SK-N-SH (cell line): ENCODE results near the gene NSMCE3. TPM values are rescaled to one million over a fixed set of nuclear protein-coding genes. Genes with fewer than 3 reads are reported as not detected.
A peak's percentile ranks its signal among the peaks of the same experiment; 100 is the strongest.

Experiments used
- CTCF ChIA-PET: fragments of 300-600, 350-600 bp; formaldehyde crosslinking; extraction: SDS; loops from one replicate; lab custom pipeline; 2021; lab: Yijun Ruan, JAX
- POLR2A ChIA-PET: fragments of 350-600 bp; sonication (Branson Sonifier 250); formaldehyde crosslinking; extraction: SDS; loops from one replicate; lab custom pipeline; 2020; ENCODE audit warnings: antibody characterized with exemption, inconsistent platforms; lab: Yijun Ruan, JAX
- DNase-seq: peaks from one replicate; pipeline ENCODE4 v3.0.0; 2012
- H2AFZ ChIP-seq: fragments of 200-600 bp; sonication (generic); 2 replicates; pipeline ENCODE4 v1.8.1; 2016; ENCODE audit warnings: antibody characterized with exemption, mild to moderate bottlenecking, low read depth
- H3F3A ChIP-seq: fragments of 200-600 bp; sonication (generic); replicated peaks from 2 replicates; pipeline ENCODE3; 2016; ENCODE audit warnings: antibody characterized with exemption, mild to moderate bottlenecking; ENCODE audit not compliant: insufficient read depth
- H3K27ac ChIP-seq, 2 experiments: fragments of 200-500 bp in 1 of 2; fragments of 200-600 bp in 1 of 2; sonication (Bioruptor generic) in 1 of 2; sonication (generic), shearing (Covaris generic) in 1 of 2; 2 replicates each; pipeline versions ENCODE4 v1.5.1 to v1.6.1; 2014 to 2016; ENCODE audit warnings: low read depth in 2 of 2, inconsistent platforms in 1 of 2, low read length in 1 of 2, mild to moderate bottlenecking in 1 of 2, mixed read lengths in 1 of 2
- H3K27me3 ChIP-seq: fragments of 200-600 bp; sonication (generic), shearing (Covaris generic); 2 replicates; pipeline ENCODE4 v1.6.1; 2016; ENCODE audit warnings: mixed run types; ENCODE audit not compliant: insufficient read depth
- H3K36me3 ChIP-seq, 2 experiments: fragments of 200-500 bp in 1 of 2; fragments of 200-600 bp in 1 of 2; sonication (Bioruptor generic) in 1 of 2; sonication (generic) in 1 of 2; replicated peaks in 1 of 2; 2 replicates each; pipeline versions ENCODE3 to v1.5.1; 2014 to 2016; ENCODE audit warnings: low read length in 1 of 2, mild to moderate bottlenecking in 1 of 2; ENCODE audit not compliant: insufficient read depth in 2 of 2, control insufficient read depth in 1 of 2
- H3K4me1 ChIP-seq, 2 experiments: fragments of 200-500 bp in 1 of 2; fragments of 200-600 bp in 1 of 2; sonication (Bioruptor generic) in 1 of 2; sonication (generic), shearing (Covaris generic) in 1 of 2; 2 replicates each; pipeline versions ENCODE4 v1.5.1 to v1.6.1; 2014 to 2016; ENCODE audit warnings: low read depth in 1 of 2, low read length in 1 of 2, mixed run types in 1 of 2; ENCODE audit not compliant: insufficient read depth in 2 of 2, control insufficient read depth in 1 of 2
- H3K4me2 ChIP-seq: fragments of 200-600 bp; sonication (generic), shearing (Covaris generic); 2 replicates; pipeline ENCODE4 v1.6.1; 2017; ENCODE audit warnings: mixed run types
- H3K4me3 ChIP-seq, 2 experiments: fragments of 200-500 bp in 1 of 2; fragments of 200-600 bp in 1 of 2; sonication (Bioruptor generic) in 1 of 2; sonication (generic), shearing (Covaris generic) in 1 of 2; 2 replicates each; pipeline versions ENCODE4 v1.5.1 to v1.8.1; 2014 to 2016; ENCODE audit warnings: low read depth in 2 of 2, inconsistent platforms in 1 of 2, low read length in 1 of 2, mild to moderate bottlenecking in 1 of 2, mixed read lengths in 1 of 2, moderate library complexity in 1 of 2
- H3K79me2 ChIP-seq: fragments of 200-600 bp; sonication (generic); 2 replicates; pipeline ENCODE4 v1.8.1; 2017; ENCODE audit warnings: mild to moderate bottlenecking; ENCODE audit not compliant: insufficient read depth
- H3K9ac ChIP-seq: fragments of 200-600 bp; sonication (generic); 2 replicates; pipeline ENCODE4 v1.6.1; 2017; ENCODE audit warnings: mixed run types
- H3K9me2 ChIP-seq: fragments of 200-600 bp; sonication (generic); 2 replicates; pipeline ENCODE4 v1.6.1; 2017; ENCODE audit warnings: mixed run types
- H3K9me3 ChIP-seq: fragments of 200-600 bp; sonication (generic); 2 replicates; pipeline ENCODE4 v1.6.1; 2017; ENCODE audit warnings: mixed run types, mild to moderate bottlenecking, moderate library complexity
- H4K20me1 ChIP-seq: fragments of 200-600 bp; sonication (generic); 2 replicates; pipeline ENCODE4 v1.6.1; 2017; ENCODE audit warnings: mild to moderate bottlenecking, mixed run types; ENCODE audit not compliant: insufficient read depth
- WGBS: methylation state at CpG from one replicate; pipeline ENCODE4 v1.1.6; 2017; ENCODE audit warnings: low lambda C conversion rate; 5-methylcytosine and 5-hydroxymethylcytosine counted together
- polyA plus RNA-seq, 3 experiments: library from polyadenylated mRNA; depleted of rRNA; stranded (reverse); fragments of >200 nt; gene quantifications; 2 replicates each; pipeline ENCODE4 v1.2.3, GENCODE V29; 2012
- TF ChIP-seq, protein P1 (sequence below): fragments of 200-600 bp; sonication (generic); IDR thresholded peaks from 2 replicates; pipeline ENCODE4 v1.6.1; 2017; ENCODE audit warnings: antibody characterized with exemption, mild to moderate bottlenecking, moderate library complexity
- TF ChIP-seq, protein P2 (sequence below): IDR thresholded peaks from 2 replicates; pipeline ENCODE4 v1.4.0; 2012; ENCODE audit warnings: low read depth

NSMCE3 gene
- polyA plus RNA-seq, 1 of the 3 experiments (the other 2 are of a cell fraction) = 5.5 TPM

DNA sequence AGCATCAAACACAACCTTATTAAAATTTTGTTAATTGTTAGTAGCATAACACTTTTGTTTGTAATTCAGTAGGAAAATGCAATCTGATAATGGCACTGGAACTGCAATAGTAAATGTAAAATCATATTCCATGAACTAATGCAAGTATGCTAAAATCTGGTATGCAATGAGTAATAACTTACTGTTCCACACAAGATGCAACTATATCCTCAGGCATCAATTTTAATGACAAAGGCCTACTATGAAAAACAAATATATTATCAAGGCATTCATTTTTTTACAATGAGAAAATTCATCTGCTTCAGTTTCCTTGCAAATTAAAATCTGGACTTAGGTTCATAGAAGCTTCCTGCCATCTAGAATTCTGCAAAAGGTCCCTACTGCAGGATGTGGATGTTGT, 1.4 kb upstream of the NSMCE3 start:
- Histone ChIP-seq H3K79me2 (peaks cover 22% of the 10 kb centered on the region), H3K4me3 (no peak overlapping the region; a peak in 1 of 4 replicates), H3K27ac (no peak overlapping the region), H3K36me3 (no peaks in the 10 kb centered on the region), H4K20me1 (no peaks in the 10 kb centered on the region), H2AFZ (peak overlapping the region; percentile 99), H3K27me3 (no peaks in the 10 kb centered on the region), H3F3A (peaks cover 7% of the 10 kb centered on the region), H3K4me2 (peak overlapping the region; percentile 95; the same call in 1 of the 2 replicates), H3K9ac (no peak overlapping the region), H3K9me3 (no peaks in the 10 kb centered on the region), H3K4me1 (peaks cover 15 to 16% of the 10 kb centered on the region in 2 experiments; a peak in 3 of 4 replicates), H3K9me2 (no peaks in the 10 kb centered on the region)
- CTCF ChIA-PET = interaction anchor here (0.6 kb wide), 1 partner anchor 134 kb away, joined by 3 read pairs; no protein-coding TSS in a partner anchor
- POLR2A ChIA-PET = interaction anchor here (0.6 kb wide), 1 partner anchor 726 kb away, joined by 3 read pairs; no protein-coding TSS in a partner anchor
- TF ChIP-seq, protein P1, sequence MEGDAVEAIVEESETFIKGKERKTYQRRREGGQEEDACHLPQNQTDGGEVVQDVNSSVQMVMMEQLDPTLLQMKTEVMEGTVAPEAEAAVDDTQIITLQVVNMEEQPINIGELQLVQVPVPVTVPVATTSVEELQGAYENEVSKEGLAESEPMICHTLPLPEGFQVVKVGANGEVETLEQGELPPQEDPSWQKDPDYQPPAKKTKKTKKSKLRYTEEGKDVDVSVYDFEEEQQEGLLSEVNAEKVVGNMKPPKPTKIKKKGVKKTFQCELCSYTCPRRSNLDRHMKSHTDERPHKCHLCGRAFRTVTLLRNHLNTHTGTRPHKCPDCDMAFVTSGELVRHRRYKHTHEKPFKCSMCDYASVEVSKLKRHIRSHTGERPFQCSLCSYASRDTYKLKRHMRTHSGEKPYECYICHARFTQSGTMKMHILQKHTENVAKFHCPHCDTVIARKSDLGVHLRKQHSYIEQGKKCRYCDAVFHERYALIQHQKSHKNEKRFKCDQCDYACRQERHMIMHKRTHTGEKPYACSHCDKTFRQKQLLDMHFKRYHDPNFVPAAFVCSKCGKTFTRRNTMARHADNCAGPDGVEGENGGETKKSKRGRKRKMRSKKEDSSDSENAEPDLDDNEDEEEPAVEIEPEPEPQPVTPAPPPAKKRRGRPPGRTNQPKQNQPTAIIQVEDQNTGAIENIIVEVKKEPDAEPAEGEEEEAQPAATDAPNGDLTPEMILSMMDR = no peak
- DNase-seq = no peak

DNA sequence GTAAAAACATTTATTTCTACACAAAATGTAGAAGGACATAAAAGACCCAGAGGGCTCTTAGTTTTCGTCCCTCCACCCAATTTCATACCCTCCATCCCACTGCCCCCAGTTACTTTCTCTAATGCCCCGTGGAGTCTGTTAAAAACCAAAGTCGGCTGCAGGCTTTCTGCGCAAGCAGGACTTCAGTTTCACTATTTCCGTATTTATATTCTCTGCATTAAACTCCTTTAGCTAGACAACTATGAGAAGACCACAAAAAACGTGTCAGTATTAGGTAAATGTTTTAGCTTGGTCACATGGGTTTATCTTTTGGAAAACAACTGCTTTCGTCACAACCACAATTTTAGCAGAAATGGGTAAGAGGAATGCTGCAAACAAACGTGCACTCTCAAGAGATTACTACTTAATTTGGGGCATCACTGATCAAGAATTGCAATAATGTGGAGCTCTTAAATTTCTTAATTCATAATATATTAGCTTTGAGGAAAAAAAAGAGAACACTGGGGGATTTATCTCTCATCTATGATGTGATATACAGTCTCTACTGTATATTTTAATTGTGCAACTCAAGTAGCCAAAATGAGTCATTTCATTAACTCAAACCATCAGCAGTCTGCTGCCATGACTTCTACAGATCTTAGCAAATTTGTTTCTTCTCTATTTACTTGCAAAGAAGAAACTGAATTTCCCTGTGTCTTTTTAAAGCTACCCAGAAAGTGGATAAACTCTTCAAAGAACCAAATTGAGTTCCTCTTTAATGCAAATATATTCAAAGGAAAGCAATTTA, 740 bp upstream of the NSMCE3 start:
- TF ChIP-seq, protein P1 = no peak
- TF ChIP-seq, protein P2, sequence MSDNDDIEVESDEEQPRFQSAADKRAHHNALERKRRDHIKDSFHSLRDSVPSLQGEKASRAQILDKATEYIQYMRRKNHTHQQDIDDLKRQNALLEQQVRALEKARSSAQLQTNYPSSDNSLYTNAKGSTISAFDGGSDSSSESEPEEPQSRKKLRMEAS = no peak
- H2AFZ ChIP-seq = peak overlapping the region; percentile 99
- H3K79me2 ChIP-seq = peaks cover 22% of the 10 kb centered on the region
- peak overlapping the region; percentile 82 to 97 for H3K4me3 ChIP-seq
- H4K20me1 ChIP-seq = no peaks in the 10 kb centered on the region
- H3K9me3 ChIP-seq = no peaks in the 10 kb centered on the region
- H3K27me3 ChIP-seq = no peaks in the 10 kb centered on the region
- peaks cover 15 to 16% of the 10 kb centered on the region in 2 experiments; a peak in 3 of 4 replicates for H3K4me1 ChIP-seq
- H3K4me2 ChIP-seq = peak overlapping the region; percentile 95
- H3K27ac ChIP-seq = peak overlapping the region; percentile 66 to 96
- ChIA-PET POLR2A (interaction anchor here (0.6 kb wide), 1 partner anchor 726 kb away, joined by 3 read pairs; no protein-coding TSS in a partner anchor), CTCF (interaction anchor here (0.9 kb wide), 1 partner anchor 16 kb away, joined by 4 read pairs; no protein-coding TSS in a partner anchor)
- no peaks in the 10 kb centered on the region for H3K9me2 ChIP-seq
- 8% methylated on average over 8 of the region's 8 CpGs for WGBS
- peak overlapping the region; percentile 75 for H3K9ac ChIP-seq
- DNase-seq = peak; percentile 22
- peaks cover 7% of the 10 kb centered on the region for H3F3A ChIP-seq
- no peaks in the 10 kb centered on the region for H3K36me3 ChIP-seq
